C4-2B (cell line): Measurements from ENCODE around the gene ADAMTSL1.

Source experiments
- ZFX ChIP-seq: fragments of 450-650 bp; IDR thresholded peaks from 2 replicates; pipeline ENCODE4 v1.6.1; 2017
- TF ChIP-seq, protein P1 (sequence below): fragments of 450-650 bp; conservative IDR thresholded peaks from 2 replicates; pipeline ENCODE4 v1.5.1; 2017; ENCODE audit warnings: mild to moderate bottlenecking

GRCh38 chr9:18495065-18495464, 21.1 kb downstream of the ADAMTSL1 start:
- TF ChIP-seq, protein P1, sequence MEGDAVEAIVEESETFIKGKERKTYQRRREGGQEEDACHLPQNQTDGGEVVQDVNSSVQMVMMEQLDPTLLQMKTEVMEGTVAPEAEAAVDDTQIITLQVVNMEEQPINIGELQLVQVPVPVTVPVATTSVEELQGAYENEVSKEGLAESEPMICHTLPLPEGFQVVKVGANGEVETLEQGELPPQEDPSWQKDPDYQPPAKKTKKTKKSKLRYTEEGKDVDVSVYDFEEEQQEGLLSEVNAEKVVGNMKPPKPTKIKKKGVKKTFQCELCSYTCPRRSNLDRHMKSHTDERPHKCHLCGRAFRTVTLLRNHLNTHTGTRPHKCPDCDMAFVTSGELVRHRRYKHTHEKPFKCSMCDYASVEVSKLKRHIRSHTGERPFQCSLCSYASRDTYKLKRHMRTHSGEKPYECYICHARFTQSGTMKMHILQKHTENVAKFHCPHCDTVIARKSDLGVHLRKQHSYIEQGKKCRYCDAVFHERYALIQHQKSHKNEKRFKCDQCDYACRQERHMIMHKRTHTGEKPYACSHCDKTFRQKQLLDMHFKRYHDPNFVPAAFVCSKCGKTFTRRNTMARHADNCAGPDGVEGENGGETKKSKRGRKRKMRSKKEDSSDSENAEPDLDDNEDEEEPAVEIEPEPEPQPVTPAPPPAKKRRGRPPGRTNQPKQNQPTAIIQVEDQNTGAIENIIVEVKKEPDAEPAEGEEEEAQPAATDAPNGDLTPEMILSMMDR: no peak
- no peak for TF ChIP-seq ZFX
